ENCODE measurements around the gene MSRB3.
"Not testable (repeated sequence)": the region's sequence is repeated elsewhere in the genome, so short reads cannot be mapped to it uniquely, and the experiment has no call there.

The MSRB3 gene

DNA sequence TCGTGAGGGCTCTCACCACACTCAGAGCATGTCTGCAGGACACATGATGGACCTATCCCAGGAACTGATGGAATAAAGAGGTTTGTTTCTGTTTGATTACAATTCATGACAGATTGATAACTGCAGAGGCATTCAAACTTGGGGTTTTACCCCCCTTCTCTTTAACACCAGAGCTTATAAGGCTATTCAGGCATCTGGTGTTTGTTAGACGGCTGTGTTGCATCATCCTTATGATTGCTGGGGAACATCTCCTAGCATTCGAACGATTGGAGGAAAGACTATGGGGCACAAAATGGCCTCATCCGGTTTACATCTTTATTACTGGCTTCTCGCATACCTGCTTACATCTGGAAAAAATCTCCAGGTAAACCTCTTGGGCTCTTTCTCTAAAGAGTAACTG, 191.8 kb downstream of the MSRB3 start:
- no peak overlapping the region for H3K27ac ChIP-seq
- H3K4me2 ChIP-seq (ENCODE audit: low read length): no peak overlapping the region
- H3K9me3 ChIP-seq (ENCODE audit: control insufficient read depth, low read length): no peaks in the 10 kb centered on the region
- no peaks in the 10 kb centered on the region for H3K36me3 ChIP-seq (ENCODE audit: control insufficient read depth, insufficient read depth, low read length)
- H3K79me2 ChIP-seq: no peaks in the 10 kb centered on the region
- no peaks in the 10 kb centered on the region for H3K4me1 ChIP-seq
- TF ChIP-seq, protein P1, sequence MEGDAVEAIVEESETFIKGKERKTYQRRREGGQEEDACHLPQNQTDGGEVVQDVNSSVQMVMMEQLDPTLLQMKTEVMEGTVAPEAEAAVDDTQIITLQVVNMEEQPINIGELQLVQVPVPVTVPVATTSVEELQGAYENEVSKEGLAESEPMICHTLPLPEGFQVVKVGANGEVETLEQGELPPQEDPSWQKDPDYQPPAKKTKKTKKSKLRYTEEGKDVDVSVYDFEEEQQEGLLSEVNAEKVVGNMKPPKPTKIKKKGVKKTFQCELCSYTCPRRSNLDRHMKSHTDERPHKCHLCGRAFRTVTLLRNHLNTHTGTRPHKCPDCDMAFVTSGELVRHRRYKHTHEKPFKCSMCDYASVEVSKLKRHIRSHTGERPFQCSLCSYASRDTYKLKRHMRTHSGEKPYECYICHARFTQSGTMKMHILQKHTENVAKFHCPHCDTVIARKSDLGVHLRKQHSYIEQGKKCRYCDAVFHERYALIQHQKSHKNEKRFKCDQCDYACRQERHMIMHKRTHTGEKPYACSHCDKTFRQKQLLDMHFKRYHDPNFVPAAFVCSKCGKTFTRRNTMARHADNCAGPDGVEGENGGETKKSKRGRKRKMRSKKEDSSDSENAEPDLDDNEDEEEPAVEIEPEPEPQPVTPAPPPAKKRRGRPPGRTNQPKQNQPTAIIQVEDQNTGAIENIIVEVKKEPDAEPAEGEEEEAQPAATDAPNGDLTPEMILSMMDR (IDR thresholded peaks at IDR 0.05): no peak
- no peak overlapping the region for H3K4me3 ChIP-seq (ENCODE audit: low read depth, low read length)
- H3K9ac ChIP-seq: no peak overlapping the region
- no peak overlapping the region for H2AFZ ChIP-seq
- H3K27me3 ChIP-seq (ENCODE audit: control insufficient read depth, insufficient read depth, low read length): no peaks in the 10 kb centered on the region

DNA sequence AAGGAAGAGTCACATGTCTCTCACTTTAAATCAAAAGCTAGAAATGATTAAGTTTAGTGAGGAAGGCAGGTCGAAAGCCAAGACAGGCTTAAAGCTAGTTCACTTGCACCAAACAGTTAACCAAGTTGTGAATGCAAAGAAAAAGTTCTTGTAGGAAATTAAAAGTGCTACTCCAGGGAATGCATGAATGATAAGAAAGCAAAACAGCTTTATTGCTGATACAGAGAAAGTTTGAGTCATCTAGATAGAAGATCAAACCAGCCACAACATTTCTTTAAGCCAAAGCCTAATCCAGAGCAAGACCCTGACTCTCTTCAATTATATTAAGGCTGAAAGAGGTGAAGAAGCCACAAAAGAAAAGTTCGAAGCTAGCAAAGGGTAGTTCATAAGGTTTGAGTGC, 193.6 kb downstream of the MSRB3 start:
- no peak overlapping the region for H3K27ac ChIP-seq
- no peaks in the 10 kb centered on the region for H3K9me3 ChIP-seq (ENCODE audit: control insufficient read depth, low read length)
- H3K4me2 ChIP-seq (ENCODE audit: low read length): no peak overlapping the region
- H3K4me1 ChIP-seq: no peaks in the 10 kb centered on the region
- no peaks in the 10 kb centered on the region for H3K27me3 ChIP-seq (ENCODE audit: control insufficient read depth, insufficient read depth, low read length)
- TF ChIP-seq, protein P1 (IDR thresholded peaks at IDR 0.05): no peak
- H3K36me3 ChIP-seq (ENCODE audit: control insufficient read depth, insufficient read depth, low read length): no peaks in the 10 kb centered on the region
- no peaks in the 10 kb centered on the region for H3K79me2 ChIP-seq
- no peak overlapping the region for H3K9ac ChIP-seq
- H3K4me3 ChIP-seq (ENCODE audit: low read depth, low read length): no peak overlapping the region
- H2AFZ ChIP-seq: no peak overlapping the region

DNA sequence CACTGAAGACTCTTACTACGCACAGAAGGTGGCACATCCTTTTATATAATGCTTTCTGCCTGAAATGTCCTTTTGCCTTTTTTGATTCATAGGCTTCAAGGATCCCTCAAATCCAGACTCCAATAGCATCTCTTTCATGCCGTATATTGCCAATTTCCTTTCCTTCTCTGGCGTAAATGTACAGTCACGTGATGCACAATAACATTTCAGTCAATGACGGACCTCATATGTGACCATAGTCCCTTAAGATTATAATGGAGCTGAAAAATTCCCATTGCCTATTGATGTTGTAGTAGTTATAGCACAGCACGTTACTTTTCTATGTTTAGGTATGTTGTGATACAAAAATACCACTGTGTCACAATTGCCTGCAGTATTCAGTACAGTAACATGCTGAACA, 196.3 kb downstream of the MSRB3 start:
- H3K9me3 ChIP-seq (ENCODE audit: control insufficient read depth, low read length): no peaks in the 10 kb centered on the region
- no peaks in the 10 kb centered on the region for H3K4me1 ChIP-seq
- H3K4me3 ChIP-seq (ENCODE audit: low read depth, low read length): no peak overlapping the region
- no peak overlapping the region for H3K4me2 ChIP-seq (ENCODE audit: low read length)
- no peaks in the 10 kb centered on the region for H3K79me2 ChIP-seq
- no peaks in the 10 kb centered on the region for H3K27me3 ChIP-seq (ENCODE audit: control insufficient read depth, insufficient read depth, low read length)
- no peaks in the 10 kb centered on the region for H3K36me3 ChIP-seq (ENCODE audit: control insufficient read depth, insufficient read depth, low read length)
- no peak overlapping the region for H3K9ac ChIP-seq
- TF ChIP-seq, protein P1 (IDR thresholded peaks at IDR 0.05): no peak
- no peak overlapping the region for H2AFZ ChIP-seq
- no peak overlapping the region for H3K27ac ChIP-seq

DNA sequence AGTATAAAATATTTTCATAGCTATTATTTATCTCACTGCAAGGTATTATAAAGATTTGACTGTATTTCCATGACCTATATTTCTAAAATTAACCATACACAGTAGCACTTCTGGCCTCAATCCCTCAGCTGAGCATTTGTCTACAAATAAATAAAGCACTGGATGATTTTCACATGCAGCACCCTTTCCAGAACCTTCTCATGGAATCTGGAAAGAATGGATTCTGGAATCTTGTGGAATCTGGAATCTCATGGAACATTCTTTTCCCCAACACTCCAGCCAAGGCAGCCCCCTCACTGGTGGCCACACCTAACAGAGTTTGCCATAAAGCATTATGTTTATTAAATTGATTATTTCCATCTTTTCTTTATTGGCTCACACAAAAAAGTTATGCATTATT, 199.2 kb downstream of the MSRB3 start:
- Histone ChIP-seq H3K4me1 (no peaks in the 10 kb centered on the region), H2AFZ (no peak overlapping the region), H3K79me2 (no peaks in the 10 kb centered on the region), H3K27me3 (ENCODE audit: control insufficient read depth, insufficient read depth, low read length) (no peaks in the 10 kb centered on the region), H3K9ac (no peak overlapping the region), H3K4me3 (ENCODE audit: low read depth, low read length) (no peak overlapping the region), H3K9me3 (ENCODE audit: control insufficient read depth, low read length) (no peaks in the 10 kb centered on the region), H3K36me3 (ENCODE audit: control insufficient read depth, insufficient read depth, low read length) (no peaks in the 10 kb centered on the region), H3K4me2 (ENCODE audit: low read length) (no peak overlapping the region), H3K27ac (no peak overlapping the region)
- TF ChIP-seq, protein P1 (IDR thresholded peaks at IDR 0.05): no peak

DNA sequence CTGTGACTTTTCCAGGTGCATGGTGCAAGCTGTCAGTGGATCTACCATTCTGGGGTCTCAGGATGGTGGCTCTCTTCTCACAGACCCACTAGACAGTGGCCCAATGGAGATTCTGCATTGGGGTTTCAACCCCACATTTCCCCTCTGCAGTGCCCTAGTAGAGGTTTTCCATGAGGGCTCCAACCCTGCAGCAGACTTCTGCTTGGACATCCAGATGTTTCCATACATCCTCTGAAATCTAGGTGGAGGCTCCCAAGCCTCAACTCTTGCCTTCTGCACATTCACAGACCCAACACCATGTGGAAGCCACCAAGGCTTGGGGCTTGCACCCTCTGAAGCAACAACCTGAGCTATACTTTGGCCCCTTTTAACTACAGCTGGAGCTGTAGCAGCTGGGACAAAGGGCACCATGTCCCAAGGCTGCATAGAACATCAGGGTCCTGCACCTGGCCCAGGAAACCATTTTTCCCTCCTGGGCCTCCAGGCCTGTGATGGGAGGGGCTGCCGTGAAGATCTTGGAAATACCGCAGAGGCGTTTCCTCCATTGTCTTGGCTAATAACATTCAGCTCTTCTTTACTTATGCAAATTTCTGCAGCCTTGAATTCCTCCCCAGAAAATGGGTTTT, 205.5 kb downstream of the MSRB3 start:
- H3K4me2 ChIP-seq (ENCODE audit: low read length); H2AFZ ChIP-seq; H3K36me3 ChIP-seq (ENCODE audit: control insufficient read depth, insufficient read depth, low read length); H3K4me3 ChIP-seq (ENCODE audit: low read depth, low read length); H3K27ac ChIP-seq; H3K79me2 ChIP-seq; H3K9me3 ChIP-seq (ENCODE audit: control insufficient read depth, low read length); H3K4me1 ChIP-seq; H3K9ac ChIP-seq; H3K27me3 ChIP-seq (ENCODE audit: control insufficient read depth, insufficient read depth, low read length): not testable (repeated sequence)
